CD4-positive, alpha-beta T cell treated with Interleukin-15 for 1 hour (primary cell): Measurements from ENCODE around the gene OR2AG1.
A peak's percentile ranks its signal among the peaks of the same experiment; 100 is the strongest.

Experiments
- DNase-seq: peaks from one replicate; pipeline ENCODE4 v3.0.0-alpha.2; 2020

The OR2AG1 gene

GRCh38 chr11:6782720-6783119 lies at the start of gene OR2AG1:
Gene OR2AG1, plus strand, starts transcription at chr11:6783020. Its CDS starts 2,018 bp downstream, at chr11:6785038.
- no peak for DNase-seq

GRCh38 chr11:6733326-6734275 lies 49.2 kb upstream of the OR2AG1 start:
- no peak for DNase-seq

- no peak for DNase-seq
Measured at GRCh38 chr11:6734616-6735015, 48.2 kb upstream of the OR2AG1 start.

GRCh38 chr11:6735306-6735705 lies 47.5 kb upstream of the OR2AG1 start:
- DNase-seq = no peak

GRCh38 chr11:6736495-6737121 lies 46.2 kb upstream of the OR2AG1 start:
- DNase-seq = no peak

GRCh38 chr11:6737872-6738466 lies 44.9 kb upstream of the OR2AG1 start:
- DNase-seq = peak; percentile 42

- no peak for DNase-seq
Measured at GRCh38 chr11:6738590-6738989, 44.2 kb upstream of the OR2AG1 start.

- no peak for DNase-seq
Measured at GRCh38 chr11:6742260-6742659, 40.6 kb upstream of the OR2AG1 start.

- no peak for DNase-seq
Measured at GRCh38 chr11:6745018-6745417, 37.8 kb upstream of the OR2AG1 start.

GRCh38 chr11:6745465-6746015 lies 37.3 kb upstream of the OR2AG1 start:
- no peak for DNase-seq

GRCh38 chr11:6746086-6746618 lies 36.7 kb upstream of the OR2AG1 start:
- DNase-seq = peak; percentile 41

- DNase-seq = no peak
Measured at GRCh38 chr11:6746626-6747025, 36.2 kb upstream of the OR2AG1 start.

GRCh38 chr11:6747097-6747668 lies 35.6 kb upstream of the OR2AG1 start:
- no peak for DNase-seq

GRCh38 chr11:6755303-6755952 lies 27.4 kb upstream of the OR2AG1 start:
- peak; percentile 25 for DNase-seq

GRCh38 chr11:6755953-6756347 lies 26.9 kb upstream of the OR2AG1 start:
- no peak for DNase-seq

GRCh38 chr11:6757373-6757967 lies 25.4 kb upstream of the OR2AG1 start:
- peak; percentile 64 for DNase-seq

GRCh38 chr11:6771926-6772893 lies 10.6 kb upstream of the OR2AG1 start, which contains the start of gene OR2AG2:
Gene OR2AG2, minus strand, starts transcription at chr11:6771976. Its CDS starts 3,019 bp downstream, at chr11:6768957.
- DNase-seq = peak; percentile 35

- DNase-seq = no peak
Measured at GRCh38 chr11:6778518-6778917, 4.3 kb upstream of the OR2AG1 start.

GRCh38 chr11:6780829-6781228 lies 2.0 kb upstream of the OR2AG1 start:
- DNase-seq = no peak

GRCh38 chr11:6790546-6790945 lies 7.7 kb downstream of the OR2AG1 start:
- no peak for DNase-seq
